Upper lobe of left lung (tissue), 4 donors: ENCODE measurements around the gene PHOX2A.

Experiments used
- CTCF ChIP-seq, 6 experiments: fragments of 450-650 bp in 4 of 6; fragments of 200-600 bp in 2 of 6; sonication (generic) in 2 of 6; IDR thresholded peaks; one replicate each; pipeline ENCODE4 v1.5.1; 2016 to 2019; ENCODE audit warnings: antibody characterized with exemption in 6 of 6
- EP300 ChIP-seq, 4 donors: sonication (generic); formaldehyde crosslinking; IDR thresholded peaks; one replicate each; pipeline ENCODE4 v1.5.1; 2017; ENCODE audit warnings: antibody characterized with exemption in 4 of 4, control low read depth in 2 of 4
- POLR2A ChIP-seq, 4 donors: fragments of 450-650 bp; IDR thresholded peaks; one replicate each; pipeline ENCODE4 v1.5.1; 2016 to 2017; ENCODE audit warnings: antibody characterized with exemption in 4 of 4, mild to moderate bottlenecking in 2 of 4
- POLR2AphosphoS5 ChIP-seq, 2 donors: sonication (generic); formaldehyde crosslinking; IDR thresholded peaks; one replicate each; pipeline ENCODE4 v1.5.1; 2017; ENCODE audit warnings: antibody characterized with exemption in 2 of 2

- TF ChIP-seq CTCF (IDR thresholded peaks at IDR 0.05) (no peak), POLR2AphosphoS5 (IDR thresholded peaks at IDR 0.05) (no peak), POLR2A (IDR thresholded peaks at IDR 0.05) (no peak), EP300 (IDR thresholded peaks at IDR 0.05) (no peak)
Observed at GRCh38 chr11:72234514-72234830, 9.5 kb downstream of the PHOX2A start.
